ENCODE measurements around the gene HAGHL. TPM values are rescaled to one million over a fixed set of nuclear protein-coding genes. Genes with fewer than 3 reads are reported as not detected.

The HAGHL gene
- total RNA-seq, 1 experiment from 2014 or later: 7.8 TPM

DNA sequence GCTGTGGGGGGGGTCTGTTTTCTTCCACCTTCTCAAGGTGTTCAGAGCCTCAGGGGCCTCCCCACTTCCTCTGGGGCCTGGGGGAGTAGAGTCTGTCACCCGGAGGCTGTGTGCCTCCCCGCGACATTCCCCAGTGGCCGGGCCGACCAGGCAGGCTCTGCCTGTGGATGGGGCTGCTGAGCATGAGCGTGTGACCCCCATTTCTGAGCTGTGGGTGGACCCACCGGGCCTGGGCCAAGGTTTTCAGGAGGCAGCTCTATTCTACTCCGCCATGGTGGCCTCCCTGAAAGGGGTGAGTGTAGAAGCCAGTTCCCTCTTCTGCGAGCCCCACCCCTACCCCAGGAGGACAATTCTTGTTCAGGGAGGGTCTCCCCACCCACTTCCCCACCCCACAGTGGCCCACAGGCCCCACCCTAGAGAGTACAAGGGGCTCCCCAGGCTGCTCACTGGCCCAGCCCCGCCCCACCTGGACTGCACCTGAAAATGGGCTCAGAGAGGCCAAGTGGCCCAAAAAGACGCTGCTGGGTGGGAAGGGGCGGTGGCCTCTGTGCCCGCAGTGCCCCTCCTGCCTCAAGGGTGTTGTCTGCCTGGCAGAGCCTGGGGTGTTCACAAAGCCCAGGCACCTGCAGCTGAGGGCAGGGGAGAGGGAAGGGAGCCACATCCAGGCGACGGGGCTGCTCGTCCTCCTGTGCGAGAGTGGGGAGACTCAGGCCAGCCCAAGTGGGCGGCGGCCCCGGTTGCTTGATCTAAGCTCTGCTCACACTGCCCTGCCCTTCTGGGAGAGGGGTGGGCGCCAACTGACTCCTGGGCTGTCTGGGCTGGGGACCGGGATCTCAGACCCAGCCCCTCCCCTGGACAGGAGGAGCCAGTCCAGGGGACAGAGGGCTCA is 35.0 kb downstream of the HAGHL start:
- Histone ChIP-seq H3K4me3 (no peak overlapping the region), H3K27ac (no peak overlapping the region), H3K36me3 (no peaks in the 10 kb centered on the region), H3K9me3 (replicated peaks) (no peaks in the 10 kb centered on the region; the same call in 1 of the 2 replicates), H3K27me3 (replicated peaks) (peaks cover 24% of the 10 kb centered on the region; the same call in 1 of the 2 replicates), H3K4me1 (replicated peaks) (no peaks in the 10 kb centered on the region; the same call in 1 of the 2 replicates)
- DNase-seq (ENCODE audit: low read depth in 1 of 2, low spot score in 2 of 2): no peak

DNA sequence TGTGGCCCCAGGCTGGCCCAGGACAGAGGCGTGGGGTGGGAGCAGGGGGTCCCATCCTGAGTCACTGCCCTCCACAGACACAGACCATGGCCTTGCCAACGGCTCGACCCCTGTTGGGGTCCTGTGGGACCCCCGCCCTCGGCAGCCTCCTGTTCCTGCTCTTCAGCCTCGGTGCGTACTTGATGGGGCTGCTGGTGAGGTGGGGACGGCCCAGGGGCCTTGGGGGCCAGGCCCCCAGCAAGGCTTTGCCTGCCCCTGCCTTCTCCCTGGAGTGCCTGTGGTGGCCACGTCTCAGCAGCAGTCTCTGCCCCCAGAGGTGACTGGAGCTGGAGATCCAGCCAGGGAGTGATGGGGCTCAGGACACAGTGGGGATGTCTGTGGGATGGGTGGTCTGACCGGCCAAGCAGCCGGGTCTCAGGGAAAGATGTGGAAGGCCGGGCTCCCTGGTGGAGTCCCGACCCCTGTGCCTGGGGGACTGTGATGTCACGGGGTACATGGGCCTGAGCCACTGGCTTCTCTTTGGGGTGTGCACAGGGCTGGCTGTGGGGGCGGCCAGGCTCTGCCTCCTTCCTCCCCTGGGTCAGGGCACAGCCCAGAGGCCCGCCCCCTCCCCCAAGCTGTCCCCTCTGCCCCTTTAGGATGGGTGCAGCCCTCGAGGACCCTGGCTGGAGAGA is 35.8 kb downstream of the HAGHL start:
- no peak overlapping the region for H3K4me3 ChIP-seq
- H3K4me1 ChIP-seq (replicated peaks): no peaks in the 10 kb centered on the region; the same call in 1 of the 2 replicates
- H3K9me3 ChIP-seq (replicated peaks): no peaks in the 10 kb centered on the region
- DNase-seq (ENCODE audit: low read depth in 1 of 2, low spot score in 2 of 2): no peak
- peaks cover 21% of the 10 kb centered on the region; the same call in 1 of the 2 replicates for H3K27me3 ChIP-seq (replicated peaks)
- H3K36me3 ChIP-seq: no peaks in the 10 kb centered on the region
- no peak overlapping the region for H3K27ac ChIP-seq

DNA sequence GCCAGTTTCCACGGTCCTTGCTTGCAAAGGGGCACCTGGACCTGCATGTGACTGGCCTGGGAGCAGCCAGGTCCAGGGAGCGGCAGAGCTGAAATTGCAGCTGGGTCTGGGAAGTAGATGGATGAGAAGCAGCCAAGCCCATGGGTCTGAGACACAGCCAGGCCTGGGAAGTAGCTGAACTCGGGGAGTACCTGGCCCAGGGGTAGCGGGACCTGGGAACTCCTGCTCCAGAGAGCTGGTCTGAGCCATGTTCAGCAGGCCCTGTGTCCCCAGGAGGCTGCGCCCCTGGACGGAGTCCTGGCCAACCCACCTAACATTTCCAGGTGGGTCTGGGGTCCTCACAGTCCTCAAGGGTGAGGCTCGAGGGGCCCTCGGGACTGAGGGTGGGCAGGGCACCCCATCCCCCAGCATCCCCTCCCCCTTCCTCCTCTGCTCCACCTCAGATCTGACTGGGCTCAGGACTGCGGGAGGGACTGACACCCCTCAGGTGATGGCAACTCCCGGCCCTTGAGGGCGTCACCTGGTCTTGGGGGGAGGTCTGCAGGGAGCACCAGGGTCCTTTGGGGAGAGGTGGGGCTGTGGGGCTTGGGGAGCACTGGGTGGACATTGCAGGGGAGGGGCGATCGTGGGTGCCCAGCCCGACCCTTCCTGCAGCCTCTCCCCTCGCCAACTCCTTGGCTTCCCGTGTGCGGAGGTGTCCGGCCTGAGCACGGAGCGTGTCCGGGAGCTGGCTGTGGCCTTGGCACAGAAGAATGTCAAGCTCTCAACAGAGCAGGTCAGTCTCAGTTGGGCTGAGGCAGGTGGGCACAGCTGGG is 36.7 kb downstream of the HAGHL start:
- Histone ChIP-seq H3K4me1 (replicated peaks) (no peaks in the 10 kb centered on the region; the same call in 1 of the 2 replicates), H3K9me3 (replicated peaks) (no peaks in the 10 kb centered on the region), H3K27ac (no peak overlapping the region), H3K36me3 (no peaks in the 10 kb centered on the region), H3K27me3 (replicated peaks) (peaks cover 21% of the 10 kb centered on the region; the same call in 1 of the 2 replicates), H3K4me3 (no peak overlapping the region)
- no peak for DNase-seq (ENCODE audit: low read depth in 1 of 2, low spot score in 2 of 2)

DNA sequence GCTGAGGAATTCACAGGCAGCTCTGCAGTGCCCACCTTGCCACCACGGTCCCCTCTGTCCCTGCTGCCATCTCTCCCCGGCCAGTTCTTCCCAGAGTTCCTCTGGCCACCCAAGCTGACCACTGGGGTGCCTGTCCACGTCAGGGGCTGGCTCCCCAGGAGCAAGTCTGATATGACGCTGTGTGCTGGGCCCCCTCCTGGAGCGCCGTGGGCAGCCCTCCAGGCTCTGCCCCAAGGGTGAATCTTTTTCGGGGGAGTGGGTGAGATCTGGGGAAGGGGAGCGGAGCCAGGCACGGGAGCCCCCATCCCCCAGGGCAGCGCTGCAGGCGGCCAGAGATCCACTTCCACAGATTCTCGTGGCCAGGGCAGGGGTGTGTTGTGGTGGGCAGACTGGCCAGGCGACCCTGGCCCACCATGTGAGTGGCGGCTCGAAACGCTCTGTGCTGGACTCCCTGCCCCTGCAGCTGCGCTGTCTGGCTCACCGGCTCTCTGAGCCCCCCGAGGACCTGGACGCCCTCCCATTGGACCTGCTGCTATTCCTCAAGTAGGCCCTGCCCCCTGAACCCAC is 37.4 kb downstream of the HAGHL start:
- Histone ChIP-seq H3K4me1 (replicated peaks) (no peaks in the 10 kb centered on the region; the same call in 1 of the 2 replicates), H3K4me3 (no peak overlapping the region), H3K9me3 (replicated peaks) (no peaks in the 10 kb centered on the region), H3K27me3 (replicated peaks) (peaks cover 21% of the 10 kb centered on the region; the same call in 1 of the 2 replicates), H3K27ac (no peak overlapping the region), H3K36me3 (no peaks in the 10 kb centered on the region)
- DNase-seq (ENCODE audit: low read depth in 1 of 2, low spot score in 2 of 2): no peak

DNA sequence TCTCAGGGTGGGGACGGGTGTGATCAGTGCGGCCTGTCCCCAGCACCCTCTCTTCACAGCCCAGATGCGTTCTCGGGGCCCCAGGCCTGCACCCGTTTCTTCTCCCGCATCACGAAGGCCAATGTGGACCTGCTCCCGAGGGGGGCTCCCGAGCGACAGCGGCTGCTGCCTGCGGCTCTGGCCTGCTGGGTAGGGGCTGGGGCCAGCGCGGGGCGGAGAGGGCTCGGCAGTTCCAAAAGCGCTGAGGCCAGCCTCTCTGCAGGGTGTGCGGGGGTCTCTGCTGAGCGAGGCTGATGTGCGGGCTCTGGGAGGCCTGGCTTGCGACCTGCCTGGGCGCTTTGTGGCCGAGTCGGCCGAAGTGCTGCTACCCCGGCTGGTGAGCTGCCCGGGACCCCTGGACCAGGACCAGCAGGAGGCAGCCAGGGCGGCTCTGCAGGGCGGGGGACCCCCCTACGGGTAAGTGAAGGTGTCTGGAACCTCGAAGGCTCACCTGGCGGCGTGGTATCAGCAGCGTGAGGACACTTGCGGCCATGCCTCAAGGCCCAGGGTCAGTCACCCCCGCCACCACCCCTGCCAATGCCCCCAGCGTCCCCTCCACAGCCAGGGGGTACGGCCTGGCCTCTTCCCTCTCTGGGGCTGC is 38.1 kb downstream of the HAGHL start:
- Histone ChIP-seq H3K27me3 (replicated peaks) (peaks cover 21% of the 10 kb centered on the region; the same call in 1 of the 2 replicates), H3K27ac (no peak overlapping the region), H3K9me3 (replicated peaks) (no peaks in the 10 kb centered on the region), H3K36me3 (no peaks in the 10 kb centered on the region), H3K4me1 (replicated peaks) (no peaks in the 10 kb centered on the region; the same call in 1 of the 2 replicates), H3K4me3 (no peak overlapping the region)
- DNase-seq (ENCODE audit: low read depth in 1 of 2, low spot score in 2 of 2): no peak

DNA sequence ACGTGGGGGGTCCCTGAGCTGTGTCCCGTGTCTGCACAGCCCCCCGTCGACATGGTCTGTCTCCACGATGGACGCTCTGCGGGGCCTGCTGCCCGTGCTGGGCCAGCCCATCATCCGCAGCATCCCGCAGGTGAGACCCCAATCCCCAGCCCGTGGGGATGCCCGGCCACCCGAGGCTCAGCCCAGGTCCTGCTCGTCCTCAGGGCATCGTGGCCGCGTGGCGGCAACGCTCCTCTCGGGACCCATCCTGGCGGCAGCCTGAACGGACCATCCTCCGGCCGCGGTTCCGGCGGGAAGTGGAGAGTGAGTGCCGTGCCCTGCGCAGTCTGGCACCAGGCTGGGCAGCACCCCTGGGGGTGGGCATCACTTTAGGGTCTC is 38.6 kb downstream of the HAGHL start:
- Histone ChIP-seq H3K9me3 (replicated peaks) (no peaks in the 10 kb centered on the region), H3K27ac (no peak overlapping the region), H3K4me3 (no peak overlapping the region), H3K36me3 (no peaks in the 10 kb centered on the region), H3K4me1 (replicated peaks) (no peaks in the 10 kb centered on the region; the same call in 1 of the 2 replicates), H3K27me3 (replicated peaks) (peaks cover 21% of the 10 kb centered on the region; the same call in 1 of the 2 replicates)
- DNase-seq (ENCODE audit: low read depth in 1 of 2, low spot score in 2 of 2): no peak

DNA sequence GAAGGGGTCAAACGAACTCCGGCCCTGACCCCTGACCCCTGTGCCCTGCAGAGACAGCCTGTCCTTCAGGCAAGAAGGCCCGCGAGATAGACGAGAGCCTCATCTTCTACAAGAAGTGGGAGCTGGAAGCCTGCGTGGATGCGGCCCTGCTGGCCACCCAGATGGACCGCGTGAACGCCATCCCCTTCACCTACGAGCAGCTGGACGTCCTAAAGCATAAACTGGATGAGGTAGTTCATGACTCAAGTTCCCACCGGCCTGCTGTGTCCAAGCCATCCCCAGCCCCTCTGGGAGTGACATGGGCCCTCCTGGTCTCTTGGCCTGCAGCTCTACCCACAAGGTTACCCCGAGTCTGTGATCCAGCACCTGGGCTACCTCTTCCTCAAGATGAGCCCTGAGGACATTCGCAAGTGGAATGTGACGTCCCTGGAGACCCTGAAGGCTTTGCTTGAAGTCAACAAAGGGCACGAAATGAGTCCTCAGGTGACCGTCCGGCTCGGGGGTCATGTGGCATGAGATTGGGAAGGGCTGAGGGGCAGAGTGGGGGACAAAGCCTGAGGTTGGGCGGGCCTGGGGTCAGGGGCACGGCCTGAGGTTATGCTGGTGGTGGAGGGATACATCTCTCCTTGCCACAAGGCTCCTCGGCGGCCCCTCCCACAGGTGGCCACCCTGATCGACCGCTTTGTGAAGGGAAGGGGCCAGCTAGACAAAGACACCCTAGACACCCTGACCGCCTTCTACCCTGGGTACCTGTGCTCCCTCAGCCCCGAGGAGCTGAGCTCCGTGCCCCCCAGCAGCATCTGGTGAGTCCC is 39.3 kb downstream of the HAGHL start:
- H3K36me3 ChIP-seq: no peaks in the 10 kb centered on the region
- H3K9me3 ChIP-seq (replicated peaks): no peaks in the 10 kb centered on the region
- 0 out of 2 replicates have a peak, but pooled peaks cover 16% of the 10 kb centered on the region for H3K27me3 ChIP-seq (replicated peaks)
- H3K4me1 ChIP-seq (replicated peaks): no peaks in the 10 kb centered on the region
- no peak overlapping the region for H3K4me3 ChIP-seq
- DNase-seq (ENCODE audit: low read depth in 1 of 2, low spot score in 2 of 2): no peak
- H3K27ac ChIP-seq: no peak overlapping the region

DNA sequence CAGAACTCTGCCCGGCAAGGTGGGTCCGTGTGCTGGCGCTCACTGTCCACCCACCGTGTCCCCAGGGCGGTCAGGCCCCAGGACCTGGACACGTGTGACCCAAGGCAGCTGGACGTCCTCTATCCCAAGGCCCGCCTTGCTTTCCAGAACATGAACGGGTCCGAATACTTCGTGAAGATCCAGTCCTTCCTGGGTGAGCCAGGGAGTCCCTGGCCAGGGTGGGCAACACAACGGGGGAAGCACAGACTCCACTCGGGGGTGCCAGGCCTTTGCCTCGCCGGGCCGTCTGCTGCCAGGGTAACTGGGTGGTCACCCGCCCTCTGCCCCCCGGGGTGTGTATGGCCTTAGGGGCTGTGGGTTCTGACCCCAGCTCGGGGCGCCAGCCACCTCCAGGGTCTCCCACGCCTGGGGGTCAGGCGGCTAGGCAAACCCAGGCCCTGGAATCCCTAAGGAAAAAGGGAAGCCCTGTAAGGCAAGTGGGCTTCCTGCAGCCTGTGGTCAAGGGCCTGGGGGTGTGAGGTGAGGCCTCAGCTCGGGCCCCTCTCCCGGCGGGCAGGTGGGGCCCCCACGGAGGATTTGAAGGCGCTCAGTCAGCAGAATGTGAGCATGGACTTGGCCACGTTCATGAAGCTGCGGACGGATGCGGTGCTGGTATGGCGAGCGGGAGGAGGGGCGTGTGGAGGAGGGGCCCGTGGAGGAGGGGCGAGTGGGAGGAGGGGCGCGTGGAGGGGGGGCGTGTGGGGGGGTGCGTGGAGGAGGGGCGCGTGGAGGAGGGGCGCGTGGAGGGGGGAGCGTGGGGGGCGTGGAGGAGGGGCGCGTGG is 40.1 kb downstream of the HAGHL start:
- H3K4me3 ChIP-seq: no peak overlapping the region
- H3K9me3 ChIP-seq (replicated peaks): no peaks in the 10 kb centered on the region
- H3K36me3 ChIP-seq: no peaks in the 10 kb centered on the region
- no peak for DNase-seq (ENCODE audit: low read depth in 1 of 2, low spot score in 2 of 2)
- no peak overlapping the region for H3K27ac ChIP-seq
- H3K27me3 ChIP-seq (replicated peaks): 0 out of 2 replicates have a peak, but pooled peaks cover 10% of the 10 kb centered on the region
- H3K4me1 ChIP-seq (replicated peaks): no peaks in the 10 kb centered on the region

DNA sequence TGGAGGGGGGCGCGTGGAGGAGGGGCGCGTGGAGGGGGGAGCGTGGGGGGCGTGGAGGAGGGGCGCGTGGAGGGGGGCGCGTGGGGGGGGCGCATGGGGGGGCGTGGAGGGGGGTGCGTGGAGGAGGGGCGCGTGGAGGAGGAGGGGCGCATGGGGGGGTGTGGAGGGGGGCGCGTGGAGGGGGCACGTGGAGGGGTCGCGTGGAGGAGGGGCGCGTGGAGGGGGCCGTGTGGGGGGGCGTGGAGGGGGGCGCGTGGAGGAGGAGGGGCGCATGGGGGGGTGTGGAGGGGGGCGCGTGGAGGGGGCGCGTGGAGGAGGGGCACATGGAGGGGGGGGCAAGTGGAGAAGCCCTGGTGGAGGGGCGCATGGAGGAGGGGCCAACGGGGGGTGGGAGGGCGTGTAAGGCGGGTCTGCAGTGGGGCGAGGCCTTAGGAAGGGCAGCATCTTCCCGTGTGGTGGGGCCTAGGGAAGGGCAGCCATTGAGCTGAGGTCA is 40.9 kb downstream of the HAGHL start:
- Histone ChIP-seq H3K9me3 (replicated peaks) (no peaks in the 10 kb centered on the region), H3K27me3 (replicated peaks) (0 out of 2 replicates have a peak, but pooled peaks cover 8% of the 10 kb centered on the region), H3K27ac (no peak overlapping the region), H3K4me3 (no peak overlapping the region), H3K4me1 (replicated peaks) (no peaks in the 10 kb centered on the region), H3K36me3 (no peaks in the 10 kb centered on the region)
- no peak for DNase-seq (ENCODE audit: low read depth in 1 of 2, low spot score in 2 of 2)

DNA sequence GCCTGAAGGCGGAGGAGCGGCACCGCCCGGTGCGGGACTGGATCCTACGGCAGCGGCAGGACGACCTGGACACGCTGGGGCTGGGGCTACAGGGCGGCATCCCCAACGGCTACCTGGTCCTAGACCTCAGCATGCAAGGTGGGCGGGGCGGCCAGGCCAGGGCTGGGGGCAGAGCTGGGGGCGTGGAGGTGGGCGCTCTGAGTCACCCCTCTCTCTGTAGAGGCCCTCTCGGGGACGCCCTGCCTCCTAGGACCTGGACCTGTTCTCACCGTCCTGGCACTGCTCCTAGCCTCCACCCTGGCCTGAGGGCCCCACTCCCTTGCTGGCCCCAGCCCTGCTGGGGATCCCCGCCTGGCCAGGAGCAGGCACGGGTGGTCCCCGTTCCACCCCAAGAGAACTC is 41.5 kb downstream of the HAGHL start:
- H3K4me1 ChIP-seq (replicated peaks): no peaks in the 10 kb centered on the region
- H3K4me3 ChIP-seq: no peak overlapping the region
- no peaks in the 10 kb centered on the region for H3K36me3 ChIP-seq
- H3K27me3 ChIP-seq (replicated peaks): 0 out of 2 replicates have a peak, but pooled peaks cover 5% of the 10 kb centered on the region
- DNase-seq (ENCODE audit: low read depth in 1 of 2, low spot score in 2 of 2): no peak
- no peak overlapping the region for H3K27ac ChIP-seq
- H3K9me3 ChIP-seq (replicated peaks): no peaks in the 10 kb centered on the region

DNA sequence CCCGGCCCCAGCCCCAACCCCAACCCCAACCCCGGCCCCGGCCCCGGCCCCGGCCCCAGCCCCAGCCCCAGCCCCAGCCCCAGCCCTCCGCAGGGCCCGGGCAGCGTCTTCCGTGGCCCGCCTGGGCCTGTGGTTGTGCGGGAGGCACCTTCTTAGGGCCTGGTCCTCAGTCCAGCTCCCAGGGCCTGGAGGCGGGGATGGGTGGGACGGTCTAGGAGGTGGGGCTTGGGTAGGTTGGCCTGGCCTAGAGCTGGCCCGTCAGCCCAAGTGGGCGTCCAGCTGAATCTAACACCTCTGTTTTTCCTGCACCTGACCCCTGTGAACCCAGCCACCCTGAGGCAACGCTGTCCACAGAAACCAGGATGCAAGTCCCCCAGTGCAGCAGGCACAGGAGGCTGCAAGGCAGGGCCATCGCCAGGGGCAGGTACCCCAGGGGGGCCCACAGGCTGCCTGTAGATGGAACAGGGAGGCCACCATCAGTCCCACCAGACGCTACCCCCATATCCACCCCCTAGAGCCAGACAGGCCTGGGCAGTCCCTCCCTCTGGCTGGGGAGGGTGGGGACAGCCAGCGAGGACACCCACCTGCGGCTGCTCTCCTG is 42.4 kb downstream of the HAGHL start:
- H3K27ac ChIP-seq: no peak overlapping the region
- H3K4me1 ChIP-seq (replicated peaks): no peaks in the 10 kb centered on the region
- no peaks in the 10 kb centered on the region for H3K36me3 ChIP-seq
- 0 out of 2 replicates have a peak, but pooled peaks cover under 1% of the 10 kb centered on the region for H3K27me3 ChIP-seq (replicated peaks)
- no peak for DNase-seq (ENCODE audit: low read depth in 1 of 2, low spot score in 2 of 2)
- no peak overlapping the region for H3K4me3 ChIP-seq
- H3K9me3 ChIP-seq (replicated peaks): no peaks in the 10 kb centered on the region

Data from SJSA1 (cell line).